PC-9 (cell line): Measurements from ENCODE around the gene ATP12A. TPM values are rescaled to one million over a fixed set of nuclear protein-coding genes. Genes with fewer than 3 reads are reported as not detected.

Experiments used
- BruUV-seq: library from RNA; stranded (reverse); fragments of 400-500 nt; replicated peaks from 2 replicates; lab custom pipeline; 2021; lab: Mats Ljungman, UMichigan
- CTCF ChIA-PET: fragments of 300-600 bp; sonication (Branson Sonifier 250); formaldehyde crosslinking; loops from one replicate; lab custom pipeline; 2022; ENCODE audit warnings: antibody characterized with exemption; lab: Charles Lee
- POLR2A ChIA-PET: fragments of 300-600 bp; sonication (Branson Sonifier 250); formaldehyde crosslinking; loops from one replicate; lab custom pipeline; 2022; ENCODE audit warnings: antibody characterized with exemption; ENCODE audit not compliant: unreplicated experiment; lab: Charles Lee
- DNase-seq, 2 experiments: peaks; one replicate each; pipeline versions ENCODE4 v3.0.0 to v3.0.0-alpha.2; 2015 to 2022; ENCODE audit warnings: mixed read lengths in 1 of 2
- H2AFZ ChIP-seq: fragments of 200-600 bp; sonication (generic); 2 replicates; pipeline ENCODE4 v1.8.1; 2017; ENCODE audit warnings: antibody characterized with exemption
- H3F3A ChIP-seq: fragments of 200-600 bp; sonication (generic); 2 replicates; pipeline ENCODE4 v1.8.1; 2017; ENCODE audit warnings: antibody characterized with exemption, mild to moderate bottlenecking, low read depth; ENCODE audit not compliant: insufficient read depth
- H3K27ac ChIP-seq: fragments of 200-600 bp; sonication (generic); 2 replicates; pipeline ENCODE4 v1.6.1; 2016; ENCODE audit warnings: mixed run types
- H3K27me3 ChIP-seq: fragments of 200-600 bp; sonication (generic); 2 replicates; pipeline ENCODE4 v1.6.1; 2016; ENCODE audit warnings: low read depth, mixed run types; ENCODE audit not compliant: insufficient read depth
- H3K36me3 ChIP-seq: fragments of 200-600 bp; sonication (generic); 2 replicates; pipeline ENCODE4 v1.6.1; 2016; ENCODE audit warnings: low read depth, mixed run types
- H3K4me1 ChIP-seq: fragments of 200-600 bp; sonication (generic); replicated peaks from 2 replicates; pipeline ENCODE4 v1.6.1; 2016; ENCODE audit warnings: mixed run types; ENCODE audit not compliant: insufficient read depth
- H3K4me2 ChIP-seq: fragments of 200-600 bp; sonication (generic); 2 replicates; pipeline ENCODE4 v1.6.1; 2017; ENCODE audit warnings: mixed run types
- H3K4me3 ChIP-seq: fragments of 200-600 bp; sonication (generic); 2 replicates; pipeline ENCODE4 v1.6.1; 2016; ENCODE audit warnings: mixed run types
- H3K79me2 ChIP-seq: fragments of 200-600 bp; sonication (generic); 2 replicates; pipeline ENCODE4 v1.6.1; 2017; ENCODE audit warnings: low read depth, mixed run types
- H3K9me2 ChIP-seq: fragments of 200-600 bp; sonication (generic); 2 replicates; pipeline ENCODE4 v1.8.1; 2017; ENCODE audit warnings: mild to moderate bottlenecking; ENCODE audit not compliant: insufficient read depth
- H3K9me3 ChIP-seq: fragments of 200-600 bp; sonication (generic); 2 replicates; pipeline ENCODE4 v1.8.1; 2016; ENCODE audit warnings: low read depth; ENCODE audit not compliant: insufficient read depth
- H4K20me1 ChIP-seq: fragments of 200-600 bp; sonication (generic); 2 replicates; pipeline ENCODE4 v1.8.1; 2017; ENCODE audit not compliant: insufficient read depth
- CTCF ChIP-seq: fragments of 200-600 bp; sonication (generic); conservative IDR thresholded peaks from 2 replicates; pipeline ENCODE4 v1.6.1; 2017; ENCODE audit warnings: mixed run types, antibody characterized with exemption, mild to moderate bottlenecking, moderate library complexity
- EZH2 ChIP-seq: fragments of 200-600 bp; sonication (generic); IDR thresholded peaks from 2 replicates; pipeline ENCODE4 v1.8.0; 2017; ENCODE audit warnings: antibody characterized with exemption, low read depth
- intact Hi-C: fragments of 100-400 bp; cut with micrococcal nuclease; formaldehyde crosslinking; loops from one replicate; pipeline ENCODE4 v1.10.0; 2022; ENCODE audit not compliant: unreplicated experiment
- total RNA-seq: library from RNA; stranded (reverse); gene quantifications from 2 replicates; pipeline ENCODE4 v1.2.3, GENCODE V29; 2021

Gene ATP12A
- total RNA-seq, 1 experiment from 2014 or later = 0.09 TPM

DNA sequence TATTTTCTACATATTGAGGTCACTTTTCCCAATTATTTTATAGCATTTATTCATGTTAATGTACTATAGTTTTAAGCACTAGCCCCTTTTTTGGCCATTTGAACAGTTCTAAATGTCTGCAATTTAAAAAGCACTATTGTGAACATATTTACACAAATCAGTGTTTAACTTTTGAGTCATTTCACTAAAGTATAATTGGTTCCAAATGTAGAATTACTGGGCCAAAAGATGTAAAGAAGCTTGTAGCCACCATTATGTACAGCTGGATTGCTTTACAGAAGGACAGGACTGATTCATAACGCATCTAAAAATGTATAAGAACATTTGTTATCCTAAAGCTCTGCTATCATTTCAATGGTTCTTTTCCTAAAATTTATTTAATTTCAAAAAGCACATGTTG is 16.6 kb upstream of the ATP12A start:
- DNase-seq = no peak
- BruUV-seq = no TSS peak
- H3K27me3 ChIP-seq = no peaks in the 10 kb centered on the region
- TF ChIP-seq EZH2 = no peak
- TF ChIP-seq CTCF = no peak
- no peak overlapping the region for H3K27ac ChIP-seq
- H2AFZ ChIP-seq = no peak overlapping the region
- no peaks in the 10 kb centered on the region for H3K9me2 ChIP-seq
- no peak overlapping the region for H3K4me3 ChIP-seq
- H3K79me2 ChIP-seq = no peaks in the 10 kb centered on the region
- intact Hi-C loops = no loop called here
- H4K20me1 ChIP-seq = no peaks in the 10 kb centered on the region
- no peaks in the 10 kb centered on the region for H3K36me3 ChIP-seq
- H3K4me2 ChIP-seq = no peak overlapping the region
- peaks cover 4% of the 10 kb centered on the region; the same call in 1 of the 2 replicates for H3F3A ChIP-seq
- ChIA-PET CTCF (no interaction called here), POLR2A (no interaction called here)
- H3K9me3 ChIP-seq = no peaks in the 10 kb centered on the region
- peaks cover 19% of the 10 kb centered on the region for H3K4me1 ChIP-seq

DNA sequence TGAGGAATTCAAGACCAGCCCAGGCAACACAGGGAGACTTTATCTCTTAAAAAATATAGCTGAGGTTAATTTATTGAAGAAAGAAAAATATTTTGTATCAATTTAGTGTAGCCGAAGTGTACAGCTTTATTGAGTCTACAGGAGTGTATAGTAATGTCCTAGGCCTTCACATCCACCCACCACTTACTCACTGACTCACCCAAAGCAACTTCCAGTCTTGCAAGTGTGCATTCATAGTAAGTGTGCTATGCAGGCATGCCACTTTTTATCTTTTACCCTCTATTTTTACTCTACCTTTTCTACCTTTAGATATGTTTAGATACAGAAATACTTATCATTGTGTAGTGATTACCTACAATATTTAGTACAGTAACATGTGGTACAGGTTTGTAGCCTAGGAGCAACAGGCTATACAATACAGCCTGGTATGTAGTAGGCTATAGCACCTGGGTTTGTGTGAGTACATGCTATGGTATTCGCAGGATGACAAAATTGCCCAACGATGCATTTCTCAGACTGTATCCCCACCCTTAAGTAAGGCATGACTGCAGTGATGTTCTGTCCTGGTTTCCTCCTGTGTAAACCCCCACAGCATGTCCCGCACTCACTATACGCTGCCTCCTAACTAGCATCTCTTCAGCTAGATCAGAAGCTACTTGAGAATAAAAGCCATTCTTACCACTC is 15.3 kb upstream of the ATP12A start:
- Histone ChIP-seq H4K20me1 (no peaks in the 10 kb centered on the region), H3K9me3 (no peaks in the 10 kb centered on the region), H3K4me3 (no peak overlapping the region), H3K27ac (peak overlapping the region; percentile 20), H3K4me2 (0 out of 2 replicates have a peak overlapping the region, but pooled peaks have one; percentile 14), H2AFZ (no peak overlapping the region), H3K36me3 (no peaks in the 10 kb centered on the region), H3K79me2 (no peaks in the 10 kb centered on the region), H3F3A (peaks cover 6% of the 10 kb centered on the region; the same call in 1 of the 2 replicates), H3K27me3 (no peaks in the 10 kb centered on the region), H3K9me2 (no peaks in the 10 kb centered on the region), H3K4me1 (peaks cover 29% of the 10 kb centered on the region)
- DNase-seq = peak; percentile 31 to 84
- intact Hi-C loops = no loop called here
- no TSS peak for BruUV-seq
- CTCF ChIA-PET = no interaction called here
- POLR2A ChIA-PET = no interaction called here
- TF ChIP-seq EZH2 = no peak
- TF ChIP-seq CTCF = no peak

GRCh38 chr13:24668511-24668910 is 11.7 kb upstream of the ATP12A start:
- no peak for DNase-seq
- no peaks in the 10 kb centered on the region for H3K9me2 ChIP-seq
- POLR2A ChIA-PET = interaction anchor here (0.7 kb wide), 1 partner anchor 16 kb away, joined by 3 read pairs; no protein-coding TSS in a partner anchor
- no peaks in the 10 kb centered on the region for H3K36me3 ChIP-seq
- no peaks in the 10 kb centered on the region for H3K9me3 ChIP-seq
- no peak overlapping the region for H3K4me3 ChIP-seq
- peaks cover 23% of the 10 kb centered on the region; the same call in 1 of the 2 replicates for H3F3A ChIP-seq
- peaks cover 58% of the 10 kb centered on the region for H3K4me1 ChIP-seq
- peak overlapping the region; percentile 5; the same call in 1 of the 2 replicates for H3K27ac ChIP-seq
- H3K4me2 ChIP-seq = peak overlapping the region; percentile 47
- no peaks in the 10 kb centered on the region for H3K79me2 ChIP-seq
- H3K27me3 ChIP-seq = no peaks in the 10 kb centered on the region
- H4K20me1 ChIP-seq = no peaks in the 10 kb centered on the region
- intact Hi-C loops = no loop called here
- BruUV-seq = no TSS peak
- TF ChIP-seq EZH2 (no peak), CTCF (no peak)
- CTCF ChIA-PET = no interaction called here
- peak overlapping the region; percentile 18; the same call in 1 of the 2 replicates for H2AFZ ChIP-seq
